H7 (cell line): Measurements from ENCODE around the gene IDI2. TPM values are rescaled to one million over a fixed set of nuclear protein-coding genes. Genes with fewer than 3 reads are reported as not detected.
"Not testable (repeated sequence)": the region's sequence is repeated elsewhere in the genome, so short reads cannot be mapped to it uniquely, and the experiment has no call there.

Experiments used
- DNase-seq: peaks from one replicate; pipeline ENCODE4 v3.0.0; 2012
- H3K27me3 ChIP-seq: 2 replicates; pipeline ENCODE4 v1.6.0; 2011; ENCODE audit warnings: mild to moderate bottlenecking, low read length; ENCODE audit not compliant: control insufficient read depth, insufficient read depth
- H3K36me3 ChIP-seq: replicated peaks from 2 replicates; pipeline ENCODE4 v1.5.1; 2011; ENCODE audit warnings: low read length; ENCODE audit not compliant: control insufficient read depth, insufficient read depth
- H3K4me3 ChIP-seq: 2 replicates; pipeline ENCODE4 v1.5.1; 2011; ENCODE audit warnings: low read depth, mild to moderate bottlenecking, control low read depth, low read length, moderate library complexity; ENCODE audit not compliant: insufficient read depth
- total RNA-seq: library from RNA; depleted of rRNA; stranded (reverse); fragments of >200 nt; shearing (Covaris generic); gene quantifications from 2 replicates; pipeline ENCODE4 v1.2.3, GENCODE V29; 2014; rRNA removed

Gene IDI2
- total RNA-seq, result not detected in 2 replicates

DNA sequence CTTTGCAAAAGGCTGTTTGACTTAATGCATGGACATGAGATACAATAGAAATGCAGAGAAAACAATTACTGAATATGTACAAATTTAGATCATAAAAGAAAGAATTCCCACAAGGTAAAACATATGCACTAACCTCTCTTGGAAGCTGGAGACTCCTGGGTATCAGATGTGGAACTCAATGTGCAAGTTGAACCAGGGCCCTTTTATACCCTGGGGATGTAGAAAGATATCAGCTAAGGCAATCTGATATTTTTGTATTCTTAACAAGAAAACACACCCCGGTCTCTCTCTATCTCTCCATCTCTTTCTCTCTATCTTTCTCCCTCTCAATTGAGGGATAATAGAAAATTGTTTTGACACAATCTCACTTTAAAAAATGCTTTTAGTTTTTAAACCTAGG lies at the start of gene IDI2:
IDI2 (minus strand) TSS at position 177 of the 400 bp plus-strand sequence. CDS start 1,136 bp downstream, outside the sequence.
- Histone ChIP-seq H3K4me3 (no peak within 1 kb of the TSS), H3K36me3 (no peaks in the 10 kb centered on the region), H3K27me3 (no peaks in the 10 kb centered on the region)
- DNase-seq, result no peak

DNA sequence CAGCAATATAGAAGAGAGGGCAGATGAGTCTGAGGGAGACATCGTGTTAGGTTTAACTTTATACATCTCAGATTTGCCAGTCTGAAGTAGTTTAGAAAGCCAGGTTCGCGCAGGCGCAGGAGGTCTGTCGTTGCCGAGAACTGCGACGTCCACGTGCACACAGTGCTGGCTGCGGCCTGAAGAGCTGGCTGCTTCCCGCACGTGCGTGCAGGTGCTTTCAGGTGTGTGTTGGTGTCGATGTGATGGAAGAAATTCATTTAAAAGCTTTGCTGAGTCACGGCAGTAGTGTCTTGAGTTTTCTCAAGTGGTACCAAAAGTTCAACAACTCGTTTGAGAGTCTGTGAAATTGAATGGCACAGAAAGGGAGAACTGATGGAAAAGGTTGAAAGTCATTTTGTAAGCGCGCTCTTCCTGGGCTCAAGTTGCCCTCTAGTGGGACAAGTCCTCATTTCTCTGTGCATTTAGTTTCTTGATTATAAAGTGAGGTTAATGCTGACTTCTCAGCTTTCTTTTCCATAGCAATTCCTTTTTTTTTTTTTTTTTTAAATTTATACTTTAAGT lies 49.2 kb upstream of the IDI2 start:
- peak; percentile 50 for DNase-seq
- Histone ChIP-seq H3K4me3 (no peak overlapping the region), H3K36me3 (peaks cover under 1% of the 10 kb centered on the region), H3K27me3 (no peaks in the 10 kb centered on the region)

- Histone ChIP-seq H3K36me3 (no peaks in the 10 kb centered on the region; the same call in 1 of the 2 replicates), H3K27me3 (no peaks in the 10 kb centered on the region), H3K4me3 (no peak overlapping the region)
- no peak for DNase-seq
These were observed 48.5 kb upstream of the IDI2 start for GRCh38 chr10:1074052-1074747.

DNA sequence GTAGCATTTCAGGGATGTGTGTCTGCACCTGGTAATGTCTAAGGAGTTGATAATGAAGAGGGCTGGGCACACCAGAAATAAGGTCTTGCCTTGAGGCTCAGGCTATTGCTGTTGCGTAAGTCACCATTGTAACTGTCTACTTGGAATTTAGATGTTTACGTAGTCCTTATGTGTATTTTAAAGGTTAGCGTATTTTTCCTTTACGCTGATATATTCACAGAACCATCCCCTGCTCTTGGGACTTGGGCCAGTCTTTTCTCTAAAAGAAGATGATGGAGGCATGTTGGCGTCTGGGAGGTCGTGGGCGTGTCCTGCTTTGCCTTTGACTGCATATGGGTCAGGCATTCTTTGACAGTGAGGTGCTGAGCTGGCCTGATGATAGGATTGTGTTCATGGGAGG lies 45.3 kb upstream of the IDI2 start:
- DNase-seq, result peak; percentile 57
- Histone ChIP-seq H3K36me3 (no peaks in the 10 kb centered on the region; the same call in 1 of the 2 replicates), H3K27me3 (no peaks in the 10 kb centered on the region), H3K4me3 (no peak overlapping the region)

GRCh38 chr10:1068380-1069361 lies 43.0 kb upstream of the IDI2 start:
- Histone ChIP-seq H3K27me3 (no peaks in the 10 kb centered on the region), H3K36me3 (no peaks in the 10 kb centered on the region), H3K4me3 (no peak overlapping the region)
- no peak for DNase-seq

- not testable (repeated sequence) for H3K36me3 ChIP-seq, H3K27me3 ChIP-seq, DNase-seq, H3K4me3 ChIP-seq
These were observed 41.1 kb upstream of the IDI2 start for GRCh38 chr10:1066734-1067133.

DNA sequence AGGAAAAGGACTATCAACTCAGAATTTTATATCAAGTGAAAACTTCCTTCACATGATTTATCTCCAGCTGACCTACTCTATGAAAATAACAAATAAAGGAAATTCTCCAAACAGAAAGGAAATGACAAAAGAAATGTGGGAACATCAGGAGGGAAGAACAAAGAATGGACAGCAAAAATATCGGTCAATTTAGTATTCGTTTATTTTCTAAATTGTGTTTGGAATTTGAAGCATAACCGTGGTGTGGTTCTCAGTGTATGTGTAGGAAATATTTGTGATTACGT lies 39.2 kb upstream of the IDI2 start:
- Histone ChIP-seq H3K36me3 (no peaks in the 10 kb centered on the region), H3K27me3 (no peaks in the 10 kb centered on the region), H3K4me3 (no peak overlapping the region)
- no peak for DNase-seq

GRCh38 chr10:1063232-1063865 lies 37.7 kb upstream of the IDI2 start:
- Histone ChIP-seq H3K27me3 (no peaks in the 10 kb centered on the region), H3K4me3 (no peak overlapping the region), H3K36me3 (no peaks in the 10 kb centered on the region)
- no peak for DNase-seq

- Histone ChIP-seq H3K4me3 (no peak overlapping the region), H3K27me3 (no peaks in the 10 kb centered on the region), H3K36me3 (no peaks in the 10 kb centered on the region)
- no peak for DNase-seq
These were observed 36.5 kb upstream of the IDI2 start for GRCh38 chr10:1061930-1062774.

- H3K4me3 ChIP-seq, result no peak overlapping the region
- no peak for DNase-seq
- no peaks in the 10 kb centered on the region for H3K36me3 ChIP-seq
- no peaks in the 10 kb centered on the region for H3K27me3 ChIP-seq
These were observed 34.2 kb upstream of the IDI2 start for GRCh38 chr10:1059902-1060301.

DNA sequence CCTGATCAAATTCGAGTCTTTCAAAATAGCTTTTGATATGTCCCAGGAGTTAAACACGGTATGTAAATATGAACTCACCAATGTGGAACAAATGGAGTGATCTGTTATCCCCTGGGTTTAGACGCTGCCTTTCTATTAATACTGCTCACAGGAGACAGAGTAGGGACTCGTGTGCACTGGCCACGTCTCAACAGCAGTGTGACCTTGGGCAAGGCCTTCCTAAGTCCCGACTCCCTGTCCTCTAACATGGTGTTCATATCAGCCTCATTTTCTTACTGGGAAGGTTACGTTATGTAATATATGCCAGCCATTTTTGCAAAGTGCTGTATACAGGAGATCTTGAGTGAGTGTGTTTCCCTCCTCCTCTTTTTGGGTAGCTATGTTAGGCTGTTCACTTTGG lies 32.4 kb upstream of the IDI2 start:
- no peak for DNase-seq
- Histone ChIP-seq H3K4me3 (no peak overlapping the region), H3K36me3 (peaks cover 5% of the 10 kb centered on the region), H3K27me3 (no peaks in the 10 kb centered on the region)

GRCh38 chr10:1057106-1057657 lies 31.5 kb upstream of the IDI2 start:
- peaks cover 8% of the 10 kb centered on the region for H3K36me3 ChIP-seq
- peak overlapping the region; percentile 94 for H3K4me3 ChIP-seq
- no peaks in the 10 kb centered on the region for H3K27me3 ChIP-seq
- DNase-seq, result peak; percentile 68

- H3K27me3 ChIP-seq, result no peaks in the 10 kb centered on the region
- H3K4me3 ChIP-seq, result peak within 1 kb of the TSS; percentile 94
- peaks cover 8% of the 10 kb centered on the region for H3K36me3 ChIP-seq
- peak; percentile 98 for DNase-seq
These were observed 30.9 kb upstream of the IDI2 start, which contains the start of gene WDR37 for GRCh38 chr10:1056326-1057105. Gene WDR37, plus strand, starts transcription at chr10:1056385. Its CDS starts 15,771 bp downstream, at chr10:1072156.
